Liver (tissue), 9 donors: ENCODE results near the gene ATP5MC2. TPM values are rescaled to one million over a fixed set of nuclear protein-coding genes. Genes with fewer than 3 reads are reported as not detected.
"Not testable (repeated sequence)": the region's sequence is repeated elsewhere in the genome, so short reads cannot be mapped to it uniquely, and the experiment has no call there.

ENCODE experiments used
- DNase-seq: peaks from one replicate; pipeline ENCODE4 v3.0.0-alpha.2; 2017; ENCODE audit warnings: low spot score
- H3K27ac ChIP-seq, 2 donors: one replicate each; pipeline ENCODE4 v1.7.0; 2013; ENCODE audit warnings: inconsistent platforms in 2 of 2, low read length in 2 of 2, control low read depth in 1 of 2, low read depth in 1 of 2, mild to moderate bottlenecking in 1 of 2
- H3K27me3 ChIP-seq, 4 donors: one replicate each; pipeline versions ENCODE4 v1.6.1 to v1.7.0; 2013; ENCODE audit warnings: low read length in 3 of 4, inconsistent platforms in 1 of 4, mild to moderate bottlenecking in 1 of 4, moderate library complexity in 1 of 4; ENCODE audit not compliant: control insufficient read depth in 4 of 4, insufficient read depth in 4 of 4
- H3K36me3 ChIP-seq, 4 donors: one replicate each; pipeline versions ENCODE4 v1.6.1 to v1.7.0; 2013; ENCODE audit warnings: low read length in 3 of 4, mild to moderate bottlenecking in 3 of 4, low read depth in 1 of 4, moderate library complexity in 1 of 4; ENCODE audit not compliant: control insufficient read depth in 4 of 4, insufficient read depth in 3 of 4
- H3K4me1 ChIP-seq, 4 donors: one replicate each; pipeline versions ENCODE4 v1.6.1 to v1.7.0; 2013; ENCODE audit warnings: low read length in 3 of 4, mild to moderate bottlenecking in 3 of 4, moderate library complexity in 1 of 4; ENCODE audit not compliant: control insufficient read depth in 4 of 4, insufficient read depth in 4 of 4
- H3K4me3 ChIP-seq, 3 donors: one replicate each; pipeline versions ENCODE4 v1.6.1 to v1.7.0; 2013; ENCODE audit warnings: low read length in 3 of 3, control low read depth in 1 of 3, low read depth in 1 of 3, mild to moderate bottlenecking in 1 of 3
- H3K9ac ChIP-seq, 2 donors: one replicate each; pipeline ENCODE4 v1.7.0; 2013; ENCODE audit warnings: low read length in 2 of 2, mild to moderate bottlenecking in 2 of 2, moderate library complexity in 2 of 2, control low read depth in 1 of 2, low read depth in 1 of 2
- H3K9me3 ChIP-seq, 4 donors: one replicate each; pipeline versions ENCODE4 v1.6.1 to v1.7.0; 2013; ENCODE audit warnings: low read length in 3 of 4; ENCODE audit not compliant: control insufficient read depth in 4 of 4
- ATF3 ChIP-seq: IDR thresholded peaks from 2 replicates; pipeline ENCODE4 v1.6.1; 2016; ENCODE audit warnings: antibody characterized with exemption
- CTCF ChIP-seq: fragments of 150-350 bp; IDR thresholded peaks from 2 replicates; pipeline ENCODE4 v1.5.1; 2017; ENCODE audit warnings: improper control_type of control experiment, low read depth, low read length; ENCODE audit not compliant: missing input control
- EGR1 ChIP-seq, 2 donors: IDR thresholded peaks; 2 replicates each; pipeline ENCODE4 v1.6.1; 2016 to 2018; ENCODE audit warnings: antibody characterized with exemption in 2 of 2, low read depth in 2 of 2
- FOXA1 ChIP-seq: IDR thresholded peaks from 2 replicates; pipeline ENCODE4 v1.6.1; 2016; ENCODE audit warnings: antibody characterized with exemption
- FOXA2 ChIP-seq: IDR thresholded peaks from 2 replicates; pipeline ENCODE4 v1.6.1; 2016; ENCODE audit warnings: antibody characterized with exemption
- GABPA ChIP-seq, 2 donors: IDR thresholded peaks in 1 of 2; conservative IDR thresholded peaks in 1 of 2; 2 replicates each; pipeline ENCODE4 v1.6.1; 2016; ENCODE audit warnings: antibody characterized with exemption in 2 of 2, mild to moderate bottlenecking in 1 of 2, moderate library complexity in 1 of 2
- HNF4A ChIP-seq, 2 donors: conservative IDR thresholded peaks; 2 replicates each; pipeline ENCODE4 v1.6.1; 2016; ENCODE audit warnings: antibody characterized with exemption in 2 of 2, mild to moderate bottlenecking in 2 of 2
- HNF4G ChIP-seq: IDR thresholded peaks from 2 replicates; pipeline ENCODE4 v1.6.1; 2016; ENCODE audit warnings: antibody characterized with exemption
- JUND ChIP-seq, 2 donors: IDR thresholded peaks; 2 replicates each; pipeline ENCODE4 v1.6.1; 2016; ENCODE audit warnings: antibody characterized with exemption in 2 of 2
- MAX ChIP-seq: IDR thresholded peaks from 2 replicates; pipeline ENCODE4 v1.6.1; 2016; ENCODE audit warnings: antibody characterized with exemption
- NR2F2 ChIP-seq: IDR thresholded peaks from 2 replicates; pipeline ENCODE4 v1.6.1; 2016; ENCODE audit warnings: antibody characterized with exemption
- RAD21 ChIP-seq, 2 donors: IDR thresholded peaks; 2 replicates each; pipeline ENCODE4 v1.6.1; 2016; ENCODE audit warnings: antibody characterized with exemption in 2 of 2, mild to moderate bottlenecking in 2 of 2
- REST ChIP-seq: IDR thresholded peaks from 2 replicates; pipeline ENCODE4 v1.6.1; 2016; ENCODE audit warnings: antibody characterized with exemption, mild to moderate bottlenecking
- RXRA ChIP-seq, 2 donors: IDR thresholded peaks; 2 replicates each; pipeline ENCODE4 v1.6.1; 2017 to 2018; ENCODE audit warnings: antibody characterized with exemption in 2 of 2, mild to moderate bottlenecking in 1 of 2
- SP1 ChIP-seq: IDR thresholded peaks from 2 replicates; pipeline ENCODE4 v1.6.1; 2018; ENCODE audit warnings: antibody characterized with exemption, mild to moderate bottlenecking
- TAF1 ChIP-seq: conservative IDR thresholded peaks from 2 replicates; pipeline ENCODE4 v1.6.1; 2016; ENCODE audit warnings: antibody characterized with exemption, mild to moderate bottlenecking
- YY1 ChIP-seq: IDR thresholded peaks from 2 replicates; pipeline ENCODE4 v1.6.1; 2016; ENCODE audit warnings: antibody characterized with exemption, mild to moderate bottlenecking
- ZBTB33 ChIP-seq: IDR thresholded peaks from 2 replicates; pipeline ENCODE4 v1.6.1; 2016; ENCODE audit warnings: antibody characterized with exemption
- WGBS: extraction: QIAGEN DNeasy Blood & Tissue Kit; methylation state at CpG from one replicate; pipeline ENCODE4 v1.1.7; 2013; 5-methylcytosine and 5-hydroxymethylcytosine counted together
- polyA plus RNA-seq, 2 donors: library from polyadenylated mRNA; stranded (reverse) in 1 of 2; unstranded in 1 of 2; fragments of 200-250 nt in 1 of 2; fragments of >200 nt in 1 of 2; fragmentation: Nextera tagmentation in 1 of 2; extraction: Ambion mirVana in 1 of 2; gene quantifications; one replicate each; pipeline versions ENCODE4 v1.2.1 to v1.2.3, GENCODE V29; 2013 to 2015
- total RNA-seq, 2 donors: library from RNA; depleted of rRNA; stranded (reverse); fragments of >200 nt; gene quantifications; one replicate each; pipeline ENCODE4 v1.2.3, GENCODE V29; 2014
- donor health status: healthy.
- donor health status: healthy.
- donor health status: healthy.
- donor health status: healthy.
- donor health status: healthy.

ATP5MC2 gene
- total and polyA plus RNA-seq, 4 donors: 57.0 to 294 (median 171) TPM

- peaks cover 5 to 76% (median 59%) of the 10 kb centered on the region in 4 donors for H3K36me3 ChIP-seq
- H3K27me3 ChIP-seq: no peaks in the 10 kb centered on the region
- TF ChIP-seq JUND (IDR thresholded peaks at IDR 0.05) (no peak), TAF1 (no peak), FOXA1 (no peak), SP1 (no peak), GABPA (IDR thresholded peaks at IDR 0.05 in 1 of 2, conservative IDR thresholded peaks at IDR 0.05 in 1 of 2) (no peak), CTCF (no peak), FOXA2 (no peak), ZBTB33 (no peak), RAD21 (IDR thresholded peaks at IDR 0.05) (no peak), MAX (no peak), YY1 (no peak), RXRA (IDR thresholded peaks at IDR 0.05) (no peak), HNF4G (no peak), NR2F2 (no peak), ATF3 (no peak), REST (no peak), HNF4A (conservative IDR thresholded peaks at IDR 0.05) (no peak), EGR1 (IDR thresholded peaks at IDR 0.05; ENCODE audit: low read depth in 2 of 2) (no peak)
- WGBS: 89% methylated on average over 2 of the region's 2 CpGs
- no peak overlapping the region for H3K9ac ChIP-seq
- H3K27ac ChIP-seq: no peak overlapping the region
- H3K9me3 ChIP-seq: no peaks in the 10 kb centered on the region
- no peaks in the 10 kb centered on the region for H3K4me1 ChIP-seq
- no peak overlapping the region for H3K4me3 ChIP-seq
- DNase-seq: no peak
Observed at GRCh38 chr12:53719649-53720048, 43.8 kb upstream of the ATP5MC2 start.

- not testable (repeated sequence) for H3K9ac ChIP-seq, H3K27ac ChIP-seq, H3K4me3 ChIP-seq, H3K9me3 ChIP-seq, H3K27me3 ChIP-seq, H3K4me1 ChIP-seq, DNase-seq
- 95% methylated on average over 6 of the region's 6 CpGs for WGBS
- peaks cover 7 to 76% (median 63%) of the 10 kb centered on the region in 4 donors for H3K36me3 ChIP-seq
Observed at GRCh38 chr12:53718567-53718966, 42.7 kb upstream of the ATP5MC2 start.
